Right lobe of liver (tissue), 6 donors: ENCODE measurements around the gene STK10. TPM values are rescaled to one million over a fixed set of nuclear protein-coding genes. Genes with fewer than 3 reads are reported as not detected.

Experiments used
- ATAC-seq, 4 donors: fragments of 200-7000 bp; cut with Tn5 transposase; one replicate each; pipeline ENCODE4 v1.9.1; 2020; ENCODE audit warnings: mild to moderate bottlenecking in 4 of 4, moderate library complexity in 4 of 4
- DNase-seq, 3 donors: peaks; one replicate each; pipeline ENCODE4 v3.0.0-alpha.2; 2020
- H3K27ac ChIP-seq, 3 donors: fragments of 200-600 bp; one replicate each; pipeline ENCODE4 v1.8.0; 2022
- H3K27me3 ChIP-seq, 2 donors: fragments of 200-600 bp; one replicate each; pipeline ENCODE4 v1.8.0; 2022
- H3K36me3 ChIP-seq, 4 donors: fragments of 200-600 bp; sonication (generic) in 1 of 4; one replicate each; pipeline versions ENCODE4 v1.5.1 to v1.8.0; 2017 to 2022; ENCODE audit warnings: control low read depth in 1 of 4
- H3K4me1 ChIP-seq, 4 donors: fragments of 200-600 bp; sonication (generic) in 1 of 4; one replicate each; pipeline versions ENCODE4 v1.5.1 to v1.8.0; 2017 to 2022; ENCODE audit warnings: control low read depth in 1 of 4
- H3K4me3 ChIP-seq, 3 donors: fragments of 200-600 bp; one replicate each; pipeline ENCODE4 v1.8.0; 2022
- H3K9me3 ChIP-seq, 4 donors: fragments of 200-600 bp; sonication (generic) in 1 of 4; one replicate each; pipeline versions ENCODE4 v1.5.1 to v1.8.0; 2017 to 2022; ENCODE audit warnings: control low read depth in 1 of 4
- CTCF ChIP-seq, 4 donors: fragments of 200-600 bp in 3 of 4; fragments of 450-650 bp in 1 of 4; IDR thresholded peaks; one replicate each; pipeline versions ENCODE4 v1.5.1 to v1.8.0; 2016 to 2022; ENCODE audit warnings: antibody characterized with exemption in 4 of 4, mild to moderate bottlenecking in 2 of 4
- POLR2A ChIP-seq: fragments of 450-650 bp; IDR thresholded peaks from one replicate; pipeline ENCODE4 v1.6.1; 2017; ENCODE audit warnings: antibody characterized with exemption, mild to moderate bottlenecking
- WGBS: methylation state at CpG from one replicate; pipeline ENCODE4 v1.1.6; 2018; ENCODE audit warnings: low coverage, low lambda C conversion rate; ENCODE audit not compliant: insufficient coverage; ENCODE audit errors: missing lambda C conversion rate; 5-methylcytosine and 5-hydroxymethylcytosine counted together
- intact Hi-C, 2 donors: fragments of 100-400 bp; cut with DNase I; formaldehyde crosslinking; loops; one replicate each; pipeline versions ENCODE4 v1.11.2 to v1.14.1; 2022
- total RNA-seq, 6 experiments: library from RNA; depleted of rRNA in 2 of 6; stranded (reverse); fragments of >200 nt in 2 of 6; fragmentation: NEBNext Ultra II Directional in 3 of 6; extraction: Animal tissue kit (Norgen Biotek cat#: 25700) in 3 of 6; gene quantifications; one replicate each; pipeline versions ENCODE4 v1.1.0 to v1.2.4, GENCODE V29; 2016 to 2023
- donor health status: DM: no; HTN: yes; CAD: no.
- donor health status: DM: no; HTN: no; CAD: no.
- donor health status: DM: no; HTN: no; CAD: no.
- donor health status: DM: no; HTN: yes; CAD: no.
- donor health status: DM: no; HTN: yes; CAD: no.

STK10 gene
- total RNA-seq, 6 experiments from 2014 or later, result 6.9 to 27.4 (median 9.0) TPM

- H3K4me3 ChIP-seq, result no peak overlapping the region
- 92% methylated on average over 3 of the region's 3 CpGs for WGBS
- intact Hi-C loops, result no loop called here
- no peak for DNase-seq
- H3K36me3 ChIP-seq, result peaks cover 0 to 4% (median 0%) of the 10 kb centered on the region in 4 donors
- TF ChIP-seq POLR2A (no peak), CTCF (IDR thresholded peaks at IDR 0.05) (no peak)
- no peak for ATAC-seq
- H3K9me3 ChIP-seq, result no peaks in the 10 kb centered on the region
- H3K27me3 ChIP-seq, result no peaks in the 10 kb centered on the region
- H3K4me1 ChIP-seq, result peaks cover 0 to 34% (median 7%) of the 10 kb centered on the region in 4 donors
- no peak overlapping the region for H3K27ac ChIP-seq
These were observed 195.7 kb downstream of the STK10 start for GRCh38 chr5:171992305-171992704.

Other genes with a start within 250 kb of the STK10 start
- gene FBXW11, start 181.6 kb downstream of the STK10 start, total RNA-seq, result 10 to 100 TPM; 19.9 to 35.9 (median 28.4) TPM
- not detected for gene EFCAB9, start 5.9 kb upstream of the STK10 start, total RNA-seq
- 10 to 100 TPM in 1 of 6 experiments, 1 to 10 TPM in 5; 6.7 to 11.7 (median 9.2) TPM for gene UBTD2, start 95.5 kb upstream of the STK10 start, total RNA-seq